Activated CD4-positive, alpha-beta T cell treated with anti-CD3 and anti-CD28 coated beads, Interleukin-2, amount 10 ng/mL, durations not matched to agents 24 days and 14 days (primary cell): ENCODE measurements around the gene FYB2. TPM values are rescaled to one million over a fixed set of nuclear protein-coding genes. Genes with fewer than 3 reads are reported as not detected.

Experiments used
- DNase-seq: peaks from one replicate; pipeline ENCODE4 v3.0.0; 2022
- H3K27ac Mint-ChIP-seq: one replicate; pipeline ENCODE4 v1.8.0; 2022; ENCODE audit warnings: mild to moderate bottlenecking, mixed read lengths
- H3K27me3 Mint-ChIP-seq: one replicate; pipeline ENCODE4 v1.8.0; 2022; ENCODE audit warnings: mixed read lengths
- H3K36me3 Mint-ChIP-seq: one replicate; pipeline ENCODE4 v1.8.0; 2022; ENCODE audit warnings: low read depth, mild to moderate bottlenecking, mixed read lengths
- H3K4me1 Mint-ChIP-seq: one replicate; pipeline ENCODE4 v1.8.0; 2021; ENCODE audit warnings: mixed read lengths
- H3K4me3 Mint-ChIP-seq: one replicate; pipeline ENCODE4 v1.8.0; 2022; ENCODE audit warnings: mild to moderate bottlenecking, moderate library complexity, mixed read lengths
- H3K9me3 Mint-ChIP-seq: one replicate; pipeline ENCODE4 v1.8.0; 2021; ENCODE audit warnings: mixed read lengths
- intact Hi-C: fragments of 100-400 bp; cut with micrococcal nuclease; formaldehyde crosslinking; loops from one replicate; pipeline ENCODE4 v1.15.1; 2023
- total RNA-seq: library from RNA; stranded (reverse); gene quantifications from 2 replicates; pipeline ENCODE4 v1.2.3, GENCODE V29; 2022

The FYB2 gene
- total RNA-seq = not detected in 2 replicates

- intact Hi-C loops = no loop called here
- Mint-ChIP-seq H3K4me1 (no peaks in the 10 kb centered on the region), H3K9me3 (no peaks in the 10 kb centered on the region), H3K27ac (no peak within 1 kb of the TSS), H3K27me3 (no peaks in the 10 kb centered on the region), H3K36me3 (no peaks in the 10 kb centered on the region), H3K4me3 (no peak within 1 kb of the TSS)
- no peak for DNase-seq
These were observed at the start of gene FYB2 for GRCh38 chr1:56819387-56819899. TSS of gene FYB2 (minus strand) at chr1:56819404. CDS start at chr1:56819290, 114 bp downstream.

- DNase-seq = no peak
- Mint-ChIP-seq H3K4me1 (no peaks in the 10 kb centered on the region), H3K36me3 (no peaks in the 10 kb centered on the region)
These were observed 49.6 kb upstream of the FYB2 start for GRCh38 chr1:56868761-56869160.

GRCh38 chr1:56867491-56867890 is 48.3 kb upstream of the FYB2 start:
- Mint-ChIP-seq H3K27me3 (no peaks in the 10 kb centered on the region), H3K4me1 (no peaks in the 10 kb centered on the region), H3K27ac (no peak overlapping the region), H3K4me3 (no peak overlapping the region), H3K9me3 (no peaks in the 10 kb centered on the region), H3K36me3 (no peaks in the 10 kb centered on the region)
- DNase-seq = no peak
- intact Hi-C loops = no loop called here

More at GRCh38 chr1:56868761-56869160, 49.6 kb upstream of the FYB2 start:
- intact Hi-C loops = no loop called here
- no peaks in the 10 kb centered on the region for H3K9me3 Mint-ChIP-seq
- no peaks in the 10 kb centered on the region for H3K27me3 Mint-ChIP-seq
- no peak overlapping the region for H3K27ac Mint-ChIP-seq
- H3K4me3 Mint-ChIP-seq = no peak overlapping the region

GRCh38 chr1:56866656-56867055 is 47.5 kb upstream of the FYB2 start:
- DNase-seq = no peak
- no peaks in the 10 kb centered on the region for H3K36me3 Mint-ChIP-seq
- H3K27ac Mint-ChIP-seq = no peak overlapping the region
- no peaks in the 10 kb centered on the region for H3K27me3 Mint-ChIP-seq
- H3K4me1 Mint-ChIP-seq = no peaks in the 10 kb centered on the region
- H3K4me3 Mint-ChIP-seq = no peak overlapping the region
- intact Hi-C loops = no loop called here
- H3K9me3 Mint-ChIP-seq = no peaks in the 10 kb centered on the region

- Mint-ChIP-seq H3K36me3 (no peaks in the 10 kb centered on the region), H3K27me3 (no peaks in the 10 kb centered on the region), H3K27ac (no peak overlapping the region), H3K4me1 (no peaks in the 10 kb centered on the region), H3K4me3 (no peak overlapping the region), H3K9me3 (no peaks in the 10 kb centered on the region)
- no peak for DNase-seq
- intact Hi-C loops = no loop called here
These were observed 45.2 kb upstream of the FYB2 start for GRCh38 chr1:56864430-56864829.

- H3K27ac Mint-ChIP-seq = no peak overlapping the region
- no peaks in the 10 kb centered on the region for H3K9me3 Mint-ChIP-seq
- H3K4me1 Mint-ChIP-seq = no peaks in the 10 kb centered on the region
- no peak for DNase-seq
- intact Hi-C loops = no loop called here
- no peaks in the 10 kb centered on the region for H3K27me3 Mint-ChIP-seq
- H3K4me3 Mint-ChIP-seq = no peak overlapping the region
- no peaks in the 10 kb centered on the region for H3K36me3 Mint-ChIP-seq
These were observed 44.2 kb upstream of the FYB2 start for GRCh38 chr1:56863265-56863992.

- H3K4me1 Mint-ChIP-seq = no peaks in the 10 kb centered on the region
- peaks cover 3% of the 10 kb centered on the region for H3K27me3 Mint-ChIP-seq
These were observed 40.1 kb upstream of the FYB2 start for GRCh38 chr1:56859287-56859686.

GRCh38 chr1:56856186-56856585 is 37.0 kb upstream of the FYB2 start:
- no peak overlapping the region for H3K27ac Mint-ChIP-seq
- no peaks in the 10 kb centered on the region for H3K4me1 Mint-ChIP-seq
- no peaks in the 10 kb centered on the region for H3K36me3 Mint-ChIP-seq
- DNase-seq = no peak
- no peaks in the 10 kb centered on the region for H3K9me3 Mint-ChIP-seq
- H3K27me3 Mint-ChIP-seq = peaks cover 3% of the 10 kb centered on the region
- intact Hi-C loops = no loop called here
- H3K4me3 Mint-ChIP-seq = no peak overlapping the region

More at GRCh38 chr1:56859287-56859686, 40.1 kb upstream of the FYB2 start:
- H3K9me3 Mint-ChIP-seq = no peaks in the 10 kb centered on the region
- H3K4me3 Mint-ChIP-seq = no peak overlapping the region
- no peaks in the 10 kb centered on the region for H3K36me3 Mint-ChIP-seq
- no peak overlapping the region for H3K27ac Mint-ChIP-seq
- no peak for DNase-seq
- intact Hi-C loops = no loop called here

- Mint-ChIP-seq H3K27me3 (peaks cover 3% of the 10 kb centered on the region), H3K9me3 (no peaks in the 10 kb centered on the region), H3K36me3 (no peaks in the 10 kb centered on the region), H3K4me1 (no peaks in the 10 kb centered on the region), H3K4me3 (no peak overlapping the region), H3K27ac (no peak overlapping the region)
- intact Hi-C loops = no loop called here
- no peak for DNase-seq
These were observed 36.0 kb upstream of the FYB2 start for GRCh38 chr1:56855190-56855589.

GRCh38 chr1:56854521-56855099 is 35.4 kb upstream of the FYB2 start, which contains the start of gene C8A:
TSS of gene C8A (plus strand) at chr1:56854797. CDS start at chr1:56854902, 105 bp downstream.
- no peaks in the 10 kb centered on the region for H3K9me3 Mint-ChIP-seq
- no peaks in the 10 kb centered on the region for H3K36me3 Mint-ChIP-seq
- intact Hi-C loops = no loop called here
- no peaks in the 10 kb centered on the region for H3K4me1 Mint-ChIP-seq
- H3K27me3 Mint-ChIP-seq = peaks cover 3% of the 10 kb centered on the region
- no peak within 1 kb of the TSS for H3K4me3 Mint-ChIP-seq
- no peak within 1 kb of the TSS for H3K27ac Mint-ChIP-seq
- DNase-seq = no peak

- H3K27me3 Mint-ChIP-seq = no peaks in the 10 kb centered on the region
- no peak for DNase-seq
- H3K36me3 Mint-ChIP-seq = no peaks in the 10 kb centered on the region
- H3K4me3 Mint-ChIP-seq = no peak overlapping the region
- intact Hi-C loops = no loop called here
- H3K27ac Mint-ChIP-seq = no peak overlapping the region
- no peaks in the 10 kb centered on the region for H3K4me1 Mint-ChIP-seq
- H3K9me3 Mint-ChIP-seq = no peaks in the 10 kb centered on the region
These were observed 33.3 kb upstream of the FYB2 start for GRCh38 chr1:56852476-56852875.

GRCh38 chr1:56850922-56851321 is 31.7 kb upstream of the FYB2 start:
- Mint-ChIP-seq H3K4me3 (no peak overlapping the region), H3K9me3 (no peaks in the 10 kb centered on the region), H3K4me1 (no peaks in the 10 kb centered on the region), H3K27ac (no peak overlapping the region), H3K27me3 (no peaks in the 10 kb centered on the region), H3K36me3 (no peaks in the 10 kb centered on the region)
- intact Hi-C loops = no loop called here
- DNase-seq = no peak

- Mint-ChIP-seq H3K27me3 (no peaks in the 10 kb centered on the region), H3K27ac (no peak overlapping the region), H3K9me3 (no peaks in the 10 kb centered on the region), H3K4me3 (no peak overlapping the region), H3K36me3 (no peaks in the 10 kb centered on the region), H3K4me1 (no peaks in the 10 kb centered on the region)
- no peak for DNase-seq
- intact Hi-C loops = no loop called here
These were observed 31.2 kb upstream of the FYB2 start for GRCh38 chr1:56850411-56850810.

- Mint-ChIP-seq H3K27me3 (no peaks in the 10 kb centered on the region), H3K9me3 (no peaks in the 10 kb centered on the region), H3K4me1 (no peaks in the 10 kb centered on the region), H3K36me3 (no peaks in the 10 kb centered on the region), H3K4me3 (no peak overlapping the region), H3K27ac (no peak overlapping the region)
- intact Hi-C loops = no loop called here
- DNase-seq = no peak
These were observed 30.5 kb upstream of the FYB2 start for GRCh38 chr1:56849750-56850149.
